HG03060 (cell line): ENCODE data around the gene RGS17.
"Not testable (repeated sequence)": the region's sequence is repeated elsewhere in the genome, so short reads cannot be mapped to it uniquely, and the experiment has no call there.

Experiments used
- ATAC-seq: cut with Tn5 transposase; IDR thresholded peaks from one replicate; pipeline ENCODE4 v1.9.1; 2021; ENCODE audit warnings: low read depth, moderate number of reproducible peaks; ENCODE audit not compliant: unreplicated experiment

RGS17 gene

GRCh38 chr6:153126218-153126617 is 4.9 kb downstream of the RGS17 start:
- ATAC-seq: no peak

- no peak for ATAC-seq
Observed at GRCh38 chr6:153125032-153125431, 6.0 kb downstream of the RGS17 start.

GRCh38 chr6:153123801-153124200 is 7.3 kb downstream of the RGS17 start:
- no peak for ATAC-seq

- no peak for ATAC-seq
Observed at GRCh38 chr6:153121311-153121710, 9.8 kb downstream of the RGS17 start.

- ATAC-seq: peak; percentile 98
Observed at GRCh38 chr6:153117986-153118879, 12.8 kb downstream of the RGS17 start.

GRCh38 chr6:153111082-153111481 is 20.0 kb downstream of the RGS17 start:
- ATAC-seq: not testable (repeated sequence)

- ATAC-seq: not testable (repeated sequence)
Observed at GRCh38 chr6:153110612-153111011, 20.5 kb downstream of the RGS17 start.

GRCh38 chr6:153108315-153108714 is 22.8 kb downstream of the RGS17 start:
- ATAC-seq: no peak

- no peak for ATAC-seq
Observed at GRCh38 chr6:153106021-153106420, 25.1 kb downstream of the RGS17 start.

GRCh38 chr6:153104220-153104619 is 26.9 kb downstream of the RGS17 start:
- no peak for ATAC-seq

GRCh38 chr6:153103319-153103655 is 27.8 kb downstream of the RGS17 start:
- ATAC-seq: no peak

GRCh38 chr6:153102605-153103318 is 28.3 kb downstream of the RGS17 start:
- ATAC-seq: no peak

- no peak for ATAC-seq
Observed at GRCh38 chr6:153101461-153101860, 29.6 kb downstream of the RGS17 start.

- no peak for ATAC-seq
Observed at GRCh38 chr6:153099636-153100035, 31.4 kb downstream of the RGS17 start.

- no peak for ATAC-seq
Observed at GRCh38 chr6:153096792-153097191, 34.3 kb downstream of the RGS17 start.

GRCh38 chr6:153096031-153096430 is 35.1 kb downstream of the RGS17 start:
- no peak for ATAC-seq

- ATAC-seq: peak; percentile 78
Observed at GRCh38 chr6:153092082-153093013, 38.7 kb downstream of the RGS17 start.

GRCh38 chr6:153090241-153090930 is 40.7 kb downstream of the RGS17 start:
- no peak for ATAC-seq

GRCh38 chr6:153088796-153089195 is 42.3 kb downstream of the RGS17 start:
- ATAC-seq: no peak

GRCh38 chr6:153087436-153087835 is 43.6 kb downstream of the RGS17 start:
- ATAC-seq: no peak
